HL-60/S4 treated with retinoic acid at 250 ng/mL for 4 days and 3 days (cell line): Measurements from ENCODE around the gene PTPN1.

Source experiments
- in situ Hi-C: fragments of 300-500 bp; cut with MboI; formaldehyde crosslinking; loops from 2 replicates; pipeline ENCODE4 v1.7.0; 2022; ENCODE audit warnings: low sequenced_read_pairs

PTPN1 gene

GRCh38 chr20:50628853-50629669 lies 118.9 kb downstream of the PTPN1 start:
- in situ Hi-C loops = no loop called here

GRCh38 chr20:50629670-50630045 lies 119.5 kb downstream of the PTPN1 start:
- in situ Hi-C loops = no loop called here

- in situ Hi-C loops = no loop called here
Observed at GRCh38 chr20:50630578-50631263, 120.5 kb downstream of the PTPN1 start.

GRCh38 chr20:50632236-50632635 lies 122.1 kb downstream of the PTPN1 start:
- in situ Hi-C loops = no loop called here

- in situ Hi-C loops = no loop called here
Observed at GRCh38 chr20:50632701-50633100, 122.5 kb downstream of the PTPN1 start.

GRCh38 chr20:50633361-50633760 lies 123.2 kb downstream of the PTPN1 start:
- in situ Hi-C loops = no loop called here

- in situ Hi-C loops = no loop called here
Observed at GRCh38 chr20:50634191-50634590, 124.0 kb downstream of the PTPN1 start.
